Activated CD8-positive, alpha-beta memory T cell treated with anti-CD3 and anti-CD28 coated beads, Interleukin-2, amount 50 U/mL, for 48 hours (primary cell): ENCODE measurements around the gene R3HDM2.

Source experiments
- DNase-seq: peaks from one replicate; pipeline ENCODE4 v3.0.0-alpha.2; 2020

Gene R3HDM2

GRCh38 chr12:57224973-57225679 is 205.7 kb downstream of the R3HDM2 start:
- DNase-seq: peak; percentile 88

DNA sequence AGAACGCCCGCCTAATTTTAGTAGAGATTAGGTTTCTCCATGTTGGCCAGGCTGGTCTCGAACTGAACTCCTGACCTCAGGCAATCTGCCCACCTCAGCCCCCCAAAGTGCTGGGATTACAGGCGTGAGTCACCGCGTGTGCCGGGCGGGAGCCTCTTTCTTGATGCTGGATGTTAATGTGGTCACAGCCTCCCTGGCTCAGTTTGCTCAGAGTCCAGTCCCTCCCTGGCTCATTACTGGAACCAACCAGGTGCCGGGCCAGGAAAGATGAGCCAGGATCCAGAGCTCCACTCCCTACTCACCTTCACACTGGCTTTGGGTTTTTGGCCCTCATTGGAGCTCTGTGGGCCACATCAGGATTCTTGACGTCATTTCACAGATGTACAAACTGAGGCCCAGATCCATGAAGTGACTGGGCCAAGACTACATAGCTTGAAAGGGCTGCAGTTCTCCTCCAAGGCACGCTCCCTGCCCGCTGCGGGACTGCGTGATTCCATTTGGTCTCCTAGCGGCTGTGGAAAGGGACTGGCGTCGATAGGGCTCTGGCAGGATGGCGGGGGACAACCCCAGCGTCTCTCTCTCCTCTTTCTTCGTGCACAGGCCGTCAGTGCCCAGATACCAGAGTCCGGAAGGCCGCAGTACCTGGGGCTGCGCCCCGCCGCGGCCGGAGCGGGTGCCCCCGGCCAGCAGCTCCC is 206.4 kb downstream of the R3HDM2 start:
- no peak for DNase-seq

- no peak for DNase-seq
These were observed 207.4 kb downstream of the R3HDM2 start for GRCh38 chr12:57223191-57224165.

DNA sequence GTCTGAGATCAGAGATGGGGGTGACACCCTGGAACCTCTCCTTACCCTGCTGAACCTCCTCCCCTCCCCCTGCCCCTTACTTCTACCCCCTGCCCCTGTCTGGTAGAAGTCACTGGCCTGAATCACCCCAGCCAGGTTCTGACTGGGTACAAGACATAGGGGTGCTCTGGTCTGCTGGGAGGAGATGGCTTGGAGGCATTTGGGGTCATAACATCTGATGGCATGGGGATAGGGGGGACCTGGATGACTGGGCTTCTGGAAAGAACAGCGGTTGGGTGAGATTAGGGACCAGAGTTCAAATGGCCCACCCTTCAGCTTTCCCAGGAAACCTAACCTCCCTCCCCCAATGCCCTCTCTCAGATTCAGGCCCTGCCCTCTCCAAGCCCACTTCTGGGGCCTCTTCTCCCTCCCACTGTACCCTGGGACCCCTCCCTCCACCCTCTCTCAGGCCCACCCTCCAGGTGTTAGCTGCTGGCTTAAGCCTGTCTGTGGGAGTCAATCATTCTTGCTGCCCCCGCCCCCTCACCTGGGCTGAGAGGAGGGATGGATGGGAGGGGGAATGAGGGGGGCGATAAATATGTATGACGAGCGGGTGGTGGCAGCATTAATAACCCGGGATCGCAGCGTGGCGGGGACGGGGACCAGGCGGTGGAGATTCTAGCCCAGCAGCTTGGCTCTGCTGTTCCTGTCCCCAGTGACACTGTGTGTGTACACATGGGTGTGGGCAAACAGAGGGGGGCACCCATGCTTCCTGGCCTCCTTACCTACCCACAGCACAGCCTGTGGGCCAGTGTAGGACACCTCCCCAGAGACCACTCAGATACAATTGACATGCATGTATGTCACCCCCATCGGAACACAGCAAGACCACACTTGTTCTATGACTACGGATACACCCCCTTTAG is 208.3 kb downstream of the R3HDM2 start:
- DNase-seq: no peak

- DNase-seq: no peak
These were observed 209.5 kb downstream of the R3HDM2 start for GRCh38 chr12:57221169-57221917.

DNA sequence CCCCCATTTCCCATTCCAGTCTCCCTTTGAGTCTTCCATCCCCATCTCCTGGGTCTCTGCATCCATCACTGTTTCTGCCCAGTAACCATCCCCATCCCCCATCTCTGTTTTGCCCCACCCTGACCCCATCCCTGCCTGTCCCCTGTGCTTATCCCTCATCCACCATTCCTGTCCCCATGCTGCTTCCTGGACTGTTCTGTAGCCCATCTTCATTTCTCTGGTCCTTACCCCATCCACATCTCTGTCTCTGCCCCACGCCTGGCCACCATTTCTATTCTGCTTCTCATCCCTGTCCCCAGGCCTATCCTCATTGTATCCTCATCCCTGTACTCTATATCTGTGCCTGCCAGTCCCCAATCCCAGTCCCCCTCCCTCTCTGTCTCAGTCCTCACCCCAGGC is 210.1 kb downstream of the R3HDM2 start:
- DNase-seq: no peak

- DNase-seq: no peak
These were observed 210.7 kb downstream of the R3HDM2 start for GRCh38 chr12:57219993-57220754.

DNA sequence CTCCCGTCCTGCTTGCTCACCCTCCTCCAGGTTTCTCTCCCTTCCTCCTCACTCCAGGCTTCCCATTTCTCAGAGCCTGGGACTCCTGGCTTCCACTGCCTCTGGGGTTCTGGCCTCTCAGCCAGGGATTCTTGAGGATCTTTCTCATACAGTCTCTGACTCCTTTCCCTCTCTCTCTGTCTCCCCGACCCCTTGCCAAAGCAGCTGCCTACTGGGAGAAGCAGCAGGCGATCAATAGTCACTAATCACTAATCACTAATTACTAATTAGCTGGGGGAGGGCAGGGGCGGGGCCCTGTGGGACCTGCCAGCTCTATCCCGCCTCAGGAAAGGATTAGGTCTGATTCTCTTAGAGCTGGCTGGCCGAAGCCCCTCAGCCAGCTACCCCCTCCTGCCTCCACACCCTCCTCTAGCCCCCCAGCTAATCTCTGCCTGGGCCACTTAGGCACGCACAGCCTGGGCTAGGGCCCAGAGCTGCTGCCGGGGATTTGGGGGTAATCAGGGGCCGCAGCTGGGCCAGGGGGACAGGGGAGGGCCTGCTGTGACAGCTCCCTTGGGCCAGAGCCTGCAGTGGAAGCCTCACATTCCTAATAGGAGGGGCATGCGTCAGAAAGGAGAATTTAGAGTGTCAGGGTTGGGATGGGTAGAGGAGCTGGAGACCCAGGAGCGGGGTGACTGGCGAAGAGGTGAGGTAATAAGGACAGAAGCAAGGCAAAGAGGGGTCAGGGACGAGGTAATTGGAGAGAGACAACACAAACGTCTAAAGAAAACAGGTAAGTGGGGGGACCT is 211.4 kb downstream of the R3HDM2 start:
- DNase-seq: no peak

GRCh38 chr12:57218030-57218853 is 212.6 kb downstream of the R3HDM2 start:
- DNase-seq: no peak

DNA sequence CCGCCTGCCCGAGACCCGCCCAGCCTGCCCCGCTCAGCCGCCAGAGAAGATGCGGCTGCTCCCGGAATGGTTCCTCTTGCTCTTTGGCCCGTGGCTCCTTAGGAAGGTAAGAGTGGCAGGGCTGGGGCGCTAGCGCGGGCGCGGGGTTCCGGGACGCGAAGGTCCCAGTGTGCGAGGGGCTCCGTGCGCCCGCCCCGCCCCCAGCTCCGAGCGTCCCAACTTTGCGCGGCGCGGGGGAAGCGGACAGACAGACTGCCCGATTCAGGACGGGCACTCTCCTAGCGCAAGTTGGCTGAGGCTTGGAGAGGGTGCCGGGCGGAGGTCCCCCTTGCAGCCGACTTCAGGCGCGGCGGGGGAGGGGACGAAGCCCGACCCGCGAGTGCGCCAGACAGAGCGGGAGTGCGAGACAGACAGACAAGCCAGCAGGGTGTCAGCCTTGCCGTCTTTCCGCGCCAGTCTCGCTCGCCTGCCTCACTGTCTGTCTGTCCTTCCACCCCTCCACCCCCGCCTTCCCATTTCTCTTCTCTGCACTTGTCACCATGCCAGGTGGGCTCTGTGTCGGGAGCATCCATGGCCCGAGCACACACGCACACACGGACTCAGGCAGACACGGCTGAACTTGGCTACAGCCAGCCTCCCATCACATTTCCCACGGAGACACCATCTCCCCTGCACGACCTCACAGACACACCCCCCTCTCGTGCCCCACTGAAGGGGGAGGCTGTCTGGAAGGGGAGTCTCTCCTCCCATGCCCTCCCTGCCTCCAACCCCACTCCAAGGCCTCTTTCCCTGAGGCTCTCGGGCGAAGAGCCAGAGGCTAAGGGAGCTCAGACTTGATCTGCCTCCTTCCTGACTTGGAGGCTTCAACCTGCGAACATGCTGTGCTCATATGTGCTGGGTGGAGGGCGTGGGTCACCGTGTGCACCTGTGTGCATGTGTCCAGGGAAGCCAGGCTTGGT is 213.6 kb downstream of the R3HDM2 start:
- DNase-seq: no peak

- DNase-seq: peak; percentile 66
These were observed 214.6 kb downstream of the R3HDM2 start, which contains the start of gene NXPH4 for GRCh38 chr12:57216014-57216911. Gene NXPH4, plus strand, starts transcription at chr12:57216794. Its CDS starts 176 bp downstream, at chr12:57216970.

GRCh38 chr12:57215668-57216013 is 215.2 kb downstream of the R3HDM2 start:
- DNase-seq: no peak

GRCh38 chr12:57215065-57215464 is 215.8 kb downstream of the R3HDM2 start:
- DNase-seq: no peak

GRCh38 chr12:57214398-57214781 is 216.5 kb downstream of the R3HDM2 start:
- DNase-seq: peak; percentile 83

DNA sequence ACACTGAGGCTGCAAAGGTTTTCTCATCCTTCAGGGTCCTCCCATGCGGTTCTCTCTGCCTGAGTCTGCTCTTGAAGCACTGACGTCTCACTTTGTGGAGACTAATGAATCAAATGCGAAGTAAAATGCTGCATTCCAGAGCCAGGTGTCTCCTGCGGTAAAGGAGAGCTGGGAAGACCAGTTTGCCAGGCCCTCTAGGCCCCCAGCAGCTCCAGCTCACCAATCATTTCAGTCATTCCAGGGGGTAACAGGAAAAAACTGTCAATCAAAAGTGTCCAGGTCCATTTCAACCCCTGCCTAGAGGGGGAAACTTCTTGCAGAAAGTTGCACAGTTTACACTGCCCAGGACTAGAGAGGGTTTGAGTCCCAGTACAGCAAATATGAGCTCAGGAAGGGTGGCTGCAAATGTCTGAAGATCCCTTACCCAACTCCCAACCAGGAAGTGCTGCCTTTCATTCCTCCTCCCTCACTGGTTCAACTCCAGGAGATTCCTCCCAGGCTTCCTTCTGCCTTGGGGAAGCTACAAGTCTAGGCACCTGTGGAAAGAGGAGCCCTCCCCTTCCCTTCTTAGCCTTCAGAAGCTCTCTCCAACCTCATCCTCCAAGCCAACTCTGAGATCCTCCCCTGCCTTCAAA is 217.0 kb downstream of the R3HDM2 start:
- DNase-seq: no peak

DNA sequence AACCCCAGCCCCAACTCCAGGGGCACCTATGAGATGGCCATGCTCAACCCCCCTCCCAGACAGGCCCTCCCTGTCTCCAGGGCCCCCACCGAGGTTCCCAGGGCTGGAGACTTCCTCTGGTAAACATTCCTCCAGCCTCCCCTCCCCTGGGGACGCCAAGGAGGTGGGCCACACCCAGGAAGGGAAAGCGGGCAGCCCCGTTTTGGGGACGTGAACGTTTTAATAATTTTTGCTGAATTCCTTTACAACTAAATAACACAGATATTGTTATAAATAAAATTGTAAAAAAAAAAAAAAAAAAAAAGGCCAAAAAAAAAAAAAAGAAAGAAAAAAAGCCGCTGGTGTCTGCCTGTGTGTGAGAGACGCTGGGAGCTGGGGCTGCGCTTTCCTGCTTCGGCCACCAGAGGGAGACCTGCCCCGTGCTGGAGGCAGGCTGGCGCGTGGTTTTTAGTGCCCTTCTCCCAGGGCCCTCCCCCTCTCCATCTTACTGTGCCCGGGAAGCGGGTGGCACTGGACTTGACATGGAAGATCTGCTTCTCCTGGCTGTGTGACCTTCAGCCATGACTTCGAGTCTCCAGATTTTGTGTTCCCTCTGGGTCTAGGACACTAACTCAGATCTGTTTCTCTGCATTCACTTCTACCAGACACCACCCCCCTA is 217.7 kb downstream of the R3HDM2 start:
- peak; percentile 91 for DNase-seq
